ENCODE data around the gene RASGRF2.

RASGRF2 gene

DNA sequence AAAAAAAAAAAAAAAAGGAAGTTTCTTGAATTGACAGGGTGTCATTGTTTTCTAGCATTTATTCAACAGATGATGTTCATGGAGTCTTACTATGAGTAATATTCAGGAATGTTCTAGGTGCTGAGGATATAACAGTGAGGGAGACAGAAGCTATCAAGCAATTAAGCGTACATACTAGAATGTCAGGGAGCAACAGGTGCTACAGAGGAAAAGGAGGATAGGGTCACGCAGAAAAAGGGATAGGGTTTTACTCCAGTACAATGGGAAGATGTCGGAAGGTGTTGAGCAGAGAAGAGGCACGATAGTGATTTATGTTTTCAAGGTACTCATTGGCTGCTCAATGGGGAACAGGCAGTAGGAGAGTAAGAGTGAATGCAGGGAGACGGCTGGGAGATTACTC lies 6.6 kb upstream of the RASGRF2 start:
- DNase-seq = no peak

DNA sequence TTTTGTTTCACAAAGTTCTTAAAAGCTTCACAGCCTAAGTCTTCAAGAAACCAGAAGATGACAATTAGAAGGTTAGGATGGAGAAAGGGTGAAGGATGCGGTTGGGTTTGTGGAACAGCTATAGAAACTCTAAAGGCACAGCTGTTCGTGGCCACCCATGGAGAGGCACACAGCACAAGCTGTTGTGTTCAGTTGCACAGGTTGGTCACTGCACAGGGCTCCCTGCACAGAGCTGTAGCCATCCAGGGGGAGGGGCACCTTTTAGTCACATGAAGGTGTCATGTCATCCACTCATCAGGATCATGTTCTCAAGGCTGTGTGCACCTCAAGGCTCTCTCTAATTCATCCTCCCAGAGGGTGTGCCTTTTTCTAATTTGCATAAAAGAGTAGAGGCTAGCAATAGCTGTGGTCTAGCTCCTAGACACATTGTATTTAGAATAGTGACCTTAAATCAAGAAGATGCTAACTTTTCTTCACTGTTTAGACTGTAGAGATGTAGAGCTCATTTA lies 5.0 kb upstream of the RASGRF2 start:
- DNase-seq = no peak

DNA sequence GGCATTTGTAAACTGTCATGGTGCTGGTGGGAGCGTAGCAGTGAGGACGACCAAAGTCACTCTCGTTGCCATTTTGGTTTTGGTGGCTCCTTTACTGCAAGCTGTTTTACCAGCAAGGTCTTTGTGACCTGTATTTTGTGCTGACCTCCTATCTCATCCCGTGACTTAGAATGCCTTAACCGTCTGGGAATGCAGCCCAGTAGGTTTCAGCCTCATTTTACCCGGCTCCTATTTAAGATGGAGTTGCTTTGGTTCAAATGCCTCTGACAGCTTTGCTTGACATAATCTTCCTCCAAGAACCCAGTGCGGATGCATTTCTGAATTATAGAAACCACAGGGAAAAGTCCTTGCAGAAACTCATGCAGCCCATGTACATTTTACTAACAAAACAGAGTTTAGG lies 3.9 kb upstream of the RASGRF2 start:
- DNase-seq = no peak

DNA sequence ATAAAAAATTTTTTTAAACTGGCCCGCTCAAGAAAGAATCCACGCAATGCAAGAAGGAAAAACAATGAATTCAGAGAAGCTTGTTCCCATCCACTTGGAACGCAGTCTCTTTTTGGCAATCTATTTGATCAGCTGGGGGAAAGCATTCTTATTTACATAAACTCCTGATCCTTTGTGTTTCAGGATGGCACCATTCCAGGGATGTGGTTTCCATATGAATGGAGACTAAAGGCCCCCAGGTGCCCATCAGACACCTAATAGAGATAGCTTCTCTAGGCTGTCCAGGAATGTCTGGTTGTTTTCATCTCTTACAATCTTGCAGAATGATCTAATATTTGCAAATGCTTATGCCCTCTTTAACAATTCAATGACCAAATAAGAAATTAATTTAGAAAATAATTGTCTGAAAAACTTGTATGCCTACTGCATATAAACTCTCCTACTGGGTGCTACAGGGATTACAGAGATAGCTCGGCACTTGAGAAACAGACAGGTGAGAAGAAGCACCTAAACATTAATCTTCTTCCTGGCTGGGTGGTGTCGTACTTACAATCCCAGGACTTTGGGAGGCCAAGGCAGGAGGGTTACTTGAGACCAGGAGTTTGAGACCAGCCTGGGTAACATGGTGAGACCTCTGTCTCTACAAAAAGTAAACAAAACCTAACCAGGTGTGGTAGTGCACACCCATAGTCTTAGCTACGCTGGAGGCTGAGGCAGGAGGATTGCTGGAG lies 3.0 kb upstream of the RASGRF2 start:
- DNase-seq = no peak

DNA sequence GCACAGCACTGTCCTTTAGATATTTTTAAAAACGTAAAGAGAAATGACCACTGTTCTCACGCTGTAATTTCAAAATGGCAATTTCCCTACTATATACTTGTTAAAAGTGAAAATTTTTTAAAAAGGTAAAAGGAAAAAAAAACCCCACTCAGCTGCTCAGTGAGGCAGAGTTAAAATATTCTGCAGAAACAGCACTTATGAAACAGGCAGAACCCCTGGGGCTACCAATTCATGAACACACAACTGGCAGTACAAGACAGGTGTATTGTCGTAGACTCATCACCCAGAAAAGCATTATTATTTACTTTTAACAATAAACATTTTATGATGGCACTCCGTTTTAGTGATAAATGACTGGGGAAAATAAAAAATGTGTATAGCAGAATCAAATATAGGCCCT lies 1.5 kb upstream of the RASGRF2 start:
- DNase-seq = no peak

DNA sequence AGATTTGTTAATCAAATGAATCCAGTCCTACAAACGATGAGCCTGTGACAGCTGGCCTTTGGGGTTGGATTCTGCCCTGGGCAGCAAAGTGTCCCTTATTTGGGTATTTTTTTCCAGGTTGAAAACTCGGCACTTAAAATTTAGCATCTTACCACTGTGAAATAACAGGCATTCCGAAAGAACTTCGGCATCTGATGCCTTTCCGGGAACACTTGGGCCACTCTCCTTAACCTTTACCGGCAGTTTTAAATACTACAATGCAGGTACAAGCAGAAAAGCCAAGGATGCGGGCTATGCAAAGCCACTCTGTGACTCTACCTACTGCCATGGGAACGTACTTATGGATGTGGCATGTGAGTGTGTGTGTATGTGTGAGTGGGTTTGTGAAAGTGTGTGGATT lies 1.0 kb upstream of the RASGRF2 start:
- no peak for DNase-seq

DNA sequence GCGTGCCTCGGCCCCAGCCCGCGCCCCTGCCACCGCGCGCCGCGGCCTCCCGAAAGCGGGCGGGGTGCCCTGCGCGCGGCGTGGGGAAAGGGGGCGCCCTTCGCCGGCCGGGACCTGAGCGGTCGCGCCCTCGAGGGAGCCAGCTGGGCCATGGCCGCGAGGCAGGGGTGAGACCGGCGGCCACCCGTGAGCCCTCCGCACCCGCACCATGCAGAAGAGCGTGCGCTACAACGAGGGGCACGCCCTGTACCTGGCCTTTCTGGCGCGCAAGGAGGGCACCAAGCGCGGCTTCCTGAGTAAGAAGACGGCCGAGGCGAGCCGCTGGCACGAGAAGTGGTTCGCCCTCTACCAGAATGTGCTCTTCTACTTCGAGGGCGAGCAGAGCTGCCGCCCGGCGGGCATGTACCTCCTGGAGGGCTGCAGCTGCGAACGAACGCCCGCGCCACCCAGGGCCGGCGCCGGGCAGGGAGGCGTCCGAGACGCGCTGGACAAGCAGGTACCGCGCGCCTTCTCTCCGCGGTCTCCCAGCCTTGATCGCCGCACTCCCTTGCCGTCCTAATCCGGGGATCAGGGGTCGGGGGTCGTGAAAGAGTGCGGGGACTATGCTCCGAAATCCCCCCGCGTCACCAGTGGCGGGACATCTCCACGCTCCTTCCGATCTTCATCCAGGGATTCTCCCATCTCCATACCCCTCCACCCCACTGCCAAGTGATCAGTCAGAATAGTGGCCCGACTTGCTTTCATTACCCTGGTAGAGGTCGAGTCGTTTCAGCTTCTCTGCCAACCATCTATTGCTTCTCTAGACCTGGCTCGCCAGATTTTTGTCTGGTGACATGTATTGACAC lies 590 bp downstream of the RASGRF2 start:
- peak; percentile 48 to 54 for DNase-seq

DNA sequence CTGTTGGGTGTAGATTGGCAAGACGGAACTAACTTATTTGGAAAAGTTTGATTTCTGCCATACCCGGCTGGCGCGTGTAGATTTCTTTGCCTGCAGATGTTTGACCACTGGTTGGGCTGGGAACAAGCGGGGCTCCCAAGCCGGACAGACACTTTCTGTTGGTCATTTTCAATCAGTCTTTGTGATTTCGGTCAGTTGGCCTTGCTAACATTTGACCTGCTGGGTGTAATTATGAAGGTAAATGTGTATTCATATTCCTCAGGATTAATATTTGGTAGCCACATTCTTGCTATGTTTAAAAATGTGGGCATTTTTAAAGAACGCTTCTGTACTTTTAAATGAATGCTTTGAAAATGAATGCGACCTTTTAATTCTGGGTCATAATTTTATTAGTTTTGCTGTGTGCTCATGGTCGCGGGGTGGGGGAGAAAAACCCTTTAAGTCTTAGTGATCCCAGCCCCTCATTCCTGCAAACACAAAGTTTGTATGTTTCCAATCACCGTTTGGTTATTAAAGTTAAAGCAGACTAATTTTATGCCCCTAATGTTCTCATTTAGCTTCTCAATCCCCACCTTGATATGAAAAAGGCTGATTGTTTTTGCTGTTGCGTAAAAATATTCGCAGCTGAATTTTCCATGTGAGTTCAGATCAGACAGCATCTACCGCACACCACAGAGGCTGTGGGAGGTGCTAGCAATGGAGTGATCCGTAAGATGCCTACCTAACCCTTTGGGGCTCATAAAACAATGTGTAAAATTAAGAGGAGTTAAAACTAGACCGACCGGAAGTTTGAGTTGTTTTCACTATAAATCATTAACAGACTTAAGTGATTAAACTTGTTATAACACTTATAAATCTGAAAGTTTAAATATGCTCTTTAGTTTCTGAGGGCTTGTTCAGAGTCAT lies 1.5 kb downstream of the RASGRF2 start:
- DNase-seq = peak; percentile 50 to 54

DNA sequence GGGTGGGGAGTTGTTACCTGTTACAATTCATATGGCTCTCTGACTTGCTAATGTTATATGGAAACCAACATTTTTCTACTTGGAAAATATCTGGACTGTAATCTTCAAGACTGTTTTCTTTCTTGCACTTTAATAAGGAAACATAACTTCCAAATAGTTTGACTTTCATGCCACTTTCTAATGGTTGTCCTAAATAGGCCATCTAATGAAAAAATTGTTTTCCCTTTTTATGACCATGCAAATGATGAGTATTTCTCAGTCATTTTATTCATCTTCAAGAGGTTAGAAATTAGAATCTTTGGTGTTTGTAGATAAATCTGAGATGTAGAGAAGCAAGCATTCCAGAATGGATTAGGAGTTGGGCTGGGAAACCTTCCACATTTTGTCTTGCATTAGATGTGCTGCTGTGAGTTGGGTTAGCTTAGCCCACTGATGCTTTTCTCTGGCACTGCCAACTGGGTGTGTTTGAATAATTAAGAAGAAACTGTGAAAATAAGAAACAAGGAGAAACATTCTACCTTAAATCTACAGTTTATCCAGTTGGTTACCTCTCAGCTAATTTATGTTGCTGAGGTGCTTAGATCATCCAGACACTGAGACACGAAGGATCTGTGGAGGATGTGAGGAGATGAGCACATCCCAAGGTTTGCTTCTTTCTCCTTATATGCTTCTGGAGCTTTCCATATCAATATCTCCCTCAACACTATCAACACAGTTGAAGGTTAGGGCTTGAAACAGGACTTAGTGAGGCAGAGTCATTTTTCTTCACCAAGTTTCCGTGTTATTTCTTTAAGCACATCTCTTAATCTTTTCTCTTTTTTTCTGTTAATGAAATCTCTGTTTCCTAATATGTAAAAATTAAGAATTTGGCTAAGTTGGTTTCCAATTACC lies 2.7 kb downstream of the RASGRF2 start:
- no peak for DNase-seq

DNA sequence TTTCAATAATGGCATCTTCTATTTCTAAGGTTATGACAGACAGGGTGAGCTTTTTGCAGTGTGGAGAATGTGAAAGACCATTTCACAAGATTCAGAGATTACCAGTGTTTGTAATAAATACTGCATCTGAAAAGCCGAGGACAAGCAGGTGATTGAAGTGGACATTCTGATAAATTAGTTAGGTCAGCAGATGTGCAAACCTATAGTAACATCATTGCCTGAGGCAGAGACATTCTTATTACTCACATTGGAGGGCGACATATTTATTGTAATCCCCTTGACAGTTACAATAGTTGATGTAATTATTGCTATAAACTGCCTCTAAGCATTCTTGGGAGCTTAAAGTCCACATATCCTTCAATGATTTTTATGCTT lies 3.3 kb downstream of the RASGRF2 start:
- DNase-seq = no peak

DNA sequence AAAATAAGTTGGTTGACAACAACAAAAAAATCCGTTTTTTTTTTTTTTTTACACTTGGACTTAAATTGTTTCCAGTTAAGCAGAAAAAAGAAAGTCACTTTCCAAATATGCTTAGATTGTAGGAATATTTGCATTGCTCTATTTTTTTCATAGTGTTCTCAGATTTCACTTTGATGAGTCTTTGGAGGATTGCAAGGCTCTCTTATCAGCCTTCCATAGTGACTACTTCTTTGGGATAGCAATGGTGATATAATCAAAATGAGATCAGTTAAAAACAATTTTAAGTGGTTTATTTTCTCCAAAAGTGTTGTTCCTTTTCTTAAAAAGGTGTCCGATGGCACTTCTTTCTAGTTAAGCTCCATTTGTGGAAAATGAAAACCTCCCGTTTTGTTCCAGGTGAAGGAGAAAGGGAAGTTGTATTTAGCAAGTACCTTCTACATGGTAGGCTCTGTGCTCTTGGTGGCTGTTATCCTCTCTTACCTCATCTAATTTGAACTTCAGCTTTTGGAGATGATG lies 3.9 kb downstream of the RASGRF2 start:
- no peak for DNase-seq

DNA sequence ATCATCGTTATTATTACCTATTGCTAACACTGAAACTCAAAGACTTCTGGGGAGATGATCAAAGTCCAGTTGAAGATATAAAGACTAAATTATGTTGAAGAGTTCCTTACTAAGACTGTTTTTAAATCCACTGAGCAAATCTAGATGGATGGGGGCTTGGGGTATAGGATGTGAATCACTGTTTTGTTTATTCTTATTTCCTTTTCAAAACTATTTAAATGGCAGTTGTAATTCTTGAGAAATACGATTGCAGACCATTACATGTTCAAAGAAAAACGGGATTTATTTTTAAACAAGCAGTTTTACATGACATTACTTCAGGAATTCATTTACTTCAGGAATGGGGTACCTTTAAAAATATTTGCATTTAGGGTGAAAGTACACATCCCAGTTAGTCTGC lies 4.3 kb downstream of the RASGRF2 start:
- no peak for DNase-seq

DNA sequence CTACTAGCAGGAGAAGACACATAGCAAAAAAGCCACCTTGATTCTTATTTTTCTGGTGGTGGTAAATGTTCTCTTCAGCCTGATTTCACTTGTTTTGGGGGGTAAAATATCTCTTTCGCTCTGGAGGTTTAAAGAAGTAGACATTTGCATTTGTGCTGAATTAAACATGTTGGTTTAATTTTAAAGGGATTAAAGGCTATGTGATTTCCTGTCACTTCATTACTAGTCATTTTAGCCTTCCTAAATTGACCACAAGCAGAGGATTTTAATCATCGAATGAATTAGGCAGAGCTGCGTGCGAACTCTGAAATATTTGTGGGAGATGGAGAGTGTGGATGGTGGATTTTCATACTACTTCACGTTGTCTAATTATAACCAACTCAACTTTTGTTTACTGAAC lies 4.8 kb downstream of the RASGRF2 start:
- no peak for DNase-seq

DNA sequence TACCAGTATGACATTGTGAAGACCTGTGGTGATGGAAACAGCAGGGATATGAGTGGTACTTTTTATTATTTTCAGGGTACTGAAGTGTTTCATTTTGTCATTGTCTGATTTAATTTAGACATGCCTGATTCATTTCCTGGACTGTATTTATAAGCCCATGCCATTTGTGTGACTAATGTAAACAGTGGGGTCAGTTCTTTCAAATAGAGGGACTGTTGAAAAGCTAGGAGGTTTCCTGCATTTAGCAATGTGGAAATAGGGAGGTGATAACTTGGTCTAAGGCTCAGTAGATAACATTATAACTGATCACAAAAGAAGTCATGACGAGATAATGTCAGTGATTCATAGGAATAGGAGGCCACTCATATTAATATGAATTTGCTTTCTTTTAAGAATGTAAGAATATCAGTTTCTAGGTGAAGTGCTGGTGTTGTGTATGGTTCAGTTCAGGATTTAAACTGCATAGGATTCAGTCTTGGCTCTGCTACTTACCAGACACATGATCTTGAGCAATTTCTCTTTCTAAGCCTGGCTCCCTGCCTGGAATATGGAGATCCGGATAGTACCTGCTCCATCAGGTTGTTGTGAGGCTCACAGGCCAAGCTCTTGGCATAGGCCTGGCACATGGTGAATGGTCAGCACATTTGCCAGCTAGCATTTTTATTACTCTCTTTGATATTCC lies 7.5 kb downstream of the RASGRF2 start:
- DNase-seq = no peak

DNA sequence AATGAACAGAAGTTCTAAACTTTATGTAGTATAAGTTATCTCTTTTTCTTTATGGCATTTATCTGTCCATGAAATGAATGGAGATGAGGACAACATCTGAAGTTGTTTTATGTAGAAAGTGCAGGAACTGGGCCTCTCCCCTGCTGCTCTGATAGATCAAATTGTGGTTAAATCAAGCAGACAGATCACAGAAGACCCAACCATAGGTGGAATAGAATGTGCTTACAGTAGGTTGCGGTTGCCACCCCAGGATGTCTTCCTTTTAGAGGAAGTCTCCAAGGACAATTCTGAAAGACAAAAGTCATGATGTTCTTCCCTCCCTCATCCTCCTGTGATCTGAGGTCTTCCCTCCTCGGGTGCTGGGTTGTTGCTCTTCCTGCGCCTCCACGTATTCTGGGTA lies 12.9 kb downstream of the RASGRF2 start:
- DNase-seq = no peak

DNA sequence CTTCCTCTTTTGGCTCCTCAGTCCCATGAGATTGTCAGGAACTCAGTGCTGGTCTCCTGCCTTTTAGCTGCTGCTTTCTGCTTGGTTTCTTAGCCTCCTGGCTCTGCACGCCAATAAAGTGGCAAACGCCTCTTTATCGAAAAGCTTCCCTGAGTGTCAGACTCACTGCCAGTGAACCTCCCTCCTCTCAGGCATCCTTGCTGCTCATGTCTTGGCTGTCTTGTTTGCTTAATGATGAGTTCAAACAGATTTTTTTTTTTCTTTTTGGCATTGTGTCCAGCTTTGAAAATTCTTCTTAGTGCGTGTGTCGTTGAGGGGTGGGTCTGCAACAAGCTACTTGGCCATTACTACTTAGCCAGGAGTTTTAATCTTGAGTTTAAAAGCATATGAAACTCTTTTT lies 14.9 kb downstream of the RASGRF2 start:
- no peak for DNase-seq

DNA sequence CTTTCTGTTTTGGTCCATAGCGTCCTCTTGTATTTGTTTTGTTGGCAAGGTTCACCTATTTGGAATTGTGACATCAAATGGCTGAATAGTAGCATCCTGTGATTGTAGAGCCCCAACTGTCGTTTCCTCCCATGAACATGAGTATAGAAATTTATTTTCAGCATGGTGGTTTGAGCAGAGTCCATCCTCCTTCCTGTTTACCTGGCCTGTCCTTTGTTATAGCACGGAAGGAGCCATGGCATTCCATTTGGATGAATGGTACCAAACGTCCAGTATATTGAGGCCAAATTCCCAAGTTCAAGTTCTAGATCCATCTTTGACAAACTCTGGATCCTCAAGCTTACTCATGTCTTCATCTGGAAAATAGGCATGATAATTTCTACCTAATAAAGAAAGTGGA lies 16.8 kb downstream of the RASGRF2 start:
- DNase-seq = no peak

DNA sequence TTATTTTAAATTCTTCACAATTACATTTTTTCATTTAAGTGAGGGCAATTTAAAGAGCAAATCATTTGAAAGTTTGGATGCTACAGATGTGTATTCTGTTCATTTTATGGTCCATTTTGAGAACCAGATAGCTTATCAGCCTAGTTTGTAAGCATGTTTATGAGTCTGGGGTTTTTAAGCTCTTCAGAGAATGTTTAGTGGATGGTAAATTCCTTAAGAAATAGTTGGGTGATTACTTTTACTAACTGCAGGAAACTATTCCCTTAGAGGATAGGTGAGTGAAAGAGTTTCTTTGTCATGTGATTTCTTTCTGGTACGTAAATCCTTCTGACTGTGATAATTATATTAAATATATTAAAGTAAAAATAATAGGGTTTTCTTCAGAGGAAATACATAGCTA lies 17.6 kb downstream of the RASGRF2 start:
- DNase-seq = no peak

DNA sequence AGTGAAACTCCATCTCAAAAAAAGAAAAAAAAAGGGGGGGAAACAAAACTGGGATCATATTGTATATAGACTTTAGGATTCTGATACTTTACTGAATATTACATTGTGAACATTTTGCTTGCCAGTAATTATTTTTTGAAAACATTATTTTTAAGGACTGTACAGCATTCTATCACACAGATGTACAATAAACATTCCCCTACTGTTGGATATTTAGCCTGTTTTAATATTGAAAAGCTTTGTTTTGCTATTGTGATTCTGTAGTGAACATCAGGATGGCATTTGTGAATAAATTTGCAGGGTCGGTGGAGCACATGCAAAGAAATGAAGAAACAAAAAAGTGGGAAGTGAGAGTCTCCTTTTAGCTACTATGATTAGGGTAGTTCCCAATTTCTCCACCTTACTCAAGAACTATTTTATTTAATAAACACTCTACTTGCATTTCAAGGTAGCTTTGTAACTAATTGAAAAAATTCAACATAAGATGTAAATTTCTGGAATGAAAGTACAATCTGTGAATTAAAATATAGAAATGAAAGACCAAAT lies 18.7 kb downstream of the RASGRF2 start:
- DNase-seq = no peak

DNA sequence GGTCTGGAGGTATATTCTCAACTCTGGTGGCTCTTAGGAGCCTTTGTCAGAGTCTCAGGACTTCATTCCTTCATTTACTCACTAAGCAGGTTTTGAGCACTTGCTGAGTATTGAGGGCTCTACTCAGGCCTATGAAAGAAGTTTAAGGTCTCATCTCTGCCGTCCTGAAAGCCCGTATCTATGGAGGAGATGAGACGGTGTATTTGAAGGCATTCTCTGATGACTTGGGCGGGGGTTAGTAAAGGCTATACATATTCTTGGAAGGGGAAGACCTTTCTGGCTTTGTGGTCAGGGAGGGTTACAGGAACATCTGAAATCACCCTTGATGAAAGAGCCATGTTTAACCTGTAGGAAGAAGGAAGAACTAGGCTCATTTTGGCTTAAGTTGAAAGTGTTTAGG lies 21.9 kb downstream of the RASGRF2 start:
- DNase-seq = no peak

DNA sequence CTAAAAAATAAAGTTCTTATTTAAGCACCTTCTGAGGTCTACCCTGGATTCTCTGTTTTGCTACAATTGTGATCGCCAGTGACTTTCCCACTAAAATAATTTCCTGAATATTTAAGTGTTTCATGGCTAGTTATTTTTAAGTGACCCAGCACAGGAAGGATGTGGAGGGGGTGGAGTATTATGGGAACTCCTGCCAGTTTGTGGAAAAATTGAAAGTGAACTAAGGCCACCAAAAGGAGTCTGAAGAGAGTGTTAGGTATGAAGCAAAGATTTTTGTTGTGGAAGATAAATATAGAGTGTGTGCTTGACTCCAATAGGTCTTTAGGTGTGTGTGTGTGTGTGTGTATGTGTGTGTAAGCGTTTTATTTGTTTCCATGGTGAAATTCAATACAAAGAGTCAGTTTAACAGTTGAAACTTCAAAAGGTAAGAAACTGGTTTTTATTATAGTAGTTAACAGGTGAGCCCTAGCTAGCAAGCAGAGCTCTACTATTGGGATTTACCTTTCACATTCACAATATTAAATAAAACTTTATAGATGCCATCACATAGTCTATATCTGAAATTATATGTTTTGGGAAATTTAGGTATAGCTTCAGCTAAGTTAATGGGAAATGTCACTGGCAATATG lies 25.6 kb downstream of the RASGRF2 start:
- no peak for DNase-seq
